Endothelial cell of umbilical vein (primary cell): Measurements from ENCODE around the gene NLGN2. TPM values are rescaled to one million over a fixed set of nuclear protein-coding genes. Genes with fewer than 3 reads are reported as not detected.

Source experiments
- BruUV-seq: library from RNA; stranded (reverse); fragments of 400-500 nt; replicated peaks from 2 replicates; lab custom pipeline; 2021; lab: Mats Ljungman, UMichigan
- CTCF ChIA-PET: fragments of 300-600, 350-600 bp; sonication (Branson Sonifier 250); formaldehyde crosslinking; loops from one replicate; lab custom pipeline; 2021; ENCODE audit warnings: antibody characterized with exemption, inconsistent platforms; lab: Charles Lee
- POLR2A ChIA-PET: fragments of 300-600, 350-600 bp; sonication (Branson Sonifier 250); formaldehyde crosslinking; loops from one replicate; lab custom pipeline; 2021; ENCODE audit warnings: antibody characterized with exemption, inconsistent platforms; lab: Charles Lee
- DNase-seq: peaks from one replicate; pipeline ENCODE4 v3.0.0-alpha.2; 2011; ENCODE audit warnings: low read depth, low spot score
- FAIRE-seq: peaks from 2 replicates; lab custom pipeline; 2011; peaks lifted over from hg19 to GRCh38; lab: Jason Lieb, UNC
- H2AFZ ChIP-seq: 2 replicates; pipeline ENCODE4 v1.6.0; 2012; ENCODE audit warnings: low read depth, low read length, control low read depth, inconsistent platforms
- H3K27ac ChIP-seq: 2 replicates; pipeline ENCODE4 v1.5.1; 2011; ENCODE audit warnings: low read depth, mild to moderate bottlenecking, control low read depth, low read length, moderate library complexity; ENCODE audit not compliant: insufficient read depth
- H3K27me3 ChIP-seq, 2 experiments: 2 replicates each; pipeline versions ENCODE4 v1.6.0 to v1.6.1; 2011; ENCODE audit warnings: low read length in 2 of 2, mixed read lengths in 1 of 2; ENCODE audit not compliant: control insufficient read depth in 2 of 2, insufficient read depth in 2 of 2
- H3K36me3 ChIP-seq, 2 experiments: 2 replicates in 1 of 2; 3 replicates in 1 of 2; pipeline ENCODE4 v1.5.1; 2011; ENCODE audit warnings: low read length in 2 of 2, mild to moderate bottlenecking in 1 of 2, moderate library complexity in 1 of 2; ENCODE audit not compliant: control insufficient read depth in 2 of 2, insufficient read depth in 2 of 2; ENCODE audit errors: extremely low read depth in 1 of 2
- H3K4me1 ChIP-seq: 3 replicates; pipeline ENCODE4 v1.5.1; 2011; ENCODE audit warnings: mild to moderate bottlenecking, low read length; ENCODE audit not compliant: control insufficient read depth, insufficient read depth; ENCODE audit errors: extremely low read depth
- H3K4me2 ChIP-seq: 2 replicates; pipeline ENCODE4 v1.6.1; 2011; ENCODE audit warnings: low read length, control low read depth, mixed read lengths; ENCODE audit not compliant: insufficient read depth
- H3K4me3 ChIP-seq, 3 experiments: fragments of 200-600 bp in 1 of 3; sonication (generic), shearing (Covaris generic) in 1 of 3; replicated peaks in 1 of 3; 2 replicates each; pipeline ENCODE4 v1.5.1; 2011 to 2016; ENCODE audit warnings: control low read depth in 3 of 3, low read length in 3 of 3, mild to moderate bottlenecking in 2 of 3, inconsistent platforms in 1 of 3, low read depth in 1 of 3, moderate library complexity in 1 of 3; ENCODE audit not compliant: insufficient read depth in 1 of 3
- H3K79me2 ChIP-seq: 2 replicates; pipeline ENCODE4 v1.6.0; 2012; ENCODE audit warnings: low read length, inconsistent platforms; ENCODE audit not compliant: control insufficient read depth, insufficient read depth
- H3K9ac ChIP-seq: replicated peaks from 2 replicates; pipeline ENCODE3; 2011; ENCODE audit warnings: low read length, control low read depth; ENCODE audit not compliant: insufficient read depth; ENCODE audit errors: extremely low read depth
- H3K9me1 ChIP-seq: replicated peaks from 3 replicates; pipeline ENCODE4 v1.6.0; 2011; ENCODE audit warnings: mild to moderate bottlenecking, low read length; ENCODE audit not compliant: control insufficient read depth, insufficient read depth; ENCODE audit errors: extremely low read depth
- H3K9me3 ChIP-seq: replicated peaks from 2 replicates; pipeline ENCODE4 v1.5.1; 2012; ENCODE audit warnings: low read length, inconsistent platforms; ENCODE audit not compliant: control insufficient read depth, insufficient read depth
- H4K20me1 ChIP-seq: replicated peaks from 2 replicates; pipeline ENCODE3; 2011; ENCODE audit warnings: mild to moderate bottlenecking, low read length; ENCODE audit not compliant: control insufficient read depth, insufficient read depth; ENCODE audit errors: extremely low read depth
- EZH2 ChIP-seq: IDR thresholded peaks from 2 replicates; pipeline ENCODE4 v1.6.1; 2012; ENCODE audit warnings: borderline replicate concordance, low read depth, mild to moderate bottlenecking, moderate library complexity, low read length, inconsistent platforms; ENCODE audit not compliant: severe bottlenecking
- FOS ChIP-seq: IDR thresholded peaks from 2 replicates; pipeline ENCODE4 v1.6.1; 2011; ENCODE audit warnings: mild to moderate bottlenecking, low read length, moderate library complexity, borderline replicate concordance; ENCODE audit not compliant: insufficient read depth
- GATA2 ChIP-seq: IDR thresholded peaks from 2 replicates; pipeline ENCODE4 v1.7.0; 2011; ENCODE audit warnings: low read depth, mild to moderate bottlenecking, moderate library complexity, mixed read lengths, low read length; ENCODE audit not compliant: insufficient read length, insufficient read depth
- JUN ChIP-seq: IDR thresholded peaks from 2 replicates; pipeline ENCODE4 v1.6.1; 2011; ENCODE audit warnings: borderline replicate concordance, low read depth; ENCODE audit not compliant: insufficient read length, insufficient read depth
- MYC ChIP-seq: IDR thresholded peaks from one replicate; pipeline ENCODE4 v1.6.1; 2011; ENCODE audit warnings: mild to moderate bottlenecking, low read depth, low read length
- POLR2A ChIP-seq: IDR thresholded peaks from 2 replicates; pipeline ENCODE4 v1.6.1; 2012; ENCODE audit warnings: low read depth, mild to moderate bottlenecking, control low read depth, low read length
- POLR2AphosphoS5 ChIP-seq: IDR thresholded peaks from 2 replicates; pipeline ENCODE4 v1.6.1; 2012; ENCODE audit warnings: low read depth, mild to moderate bottlenecking, control low read depth, low read length, moderate library complexity; ENCODE audit not compliant: insufficient read depth
- dilution Hi-C: fragments of 300-500 bp; cut with MboI; formaldehyde crosslinking; loops from one replicate; pipeline ENCODE4 v1.15.0; 2019; ENCODE audit warnings: low sequenced_read_pairs; ENCODE audit not compliant: extremely low pct_ligation_motif_present
- intact Hi-C: fragments of 100-400 bp; cut with micrococcal nuclease; formaldehyde crosslinking; loops from one replicate; pipeline ENCODE4 v1.10.0; 2022
- polyA plus RNA-seq, 4 experiments: library from polyadenylated mRNA; depleted of rRNA in 3 of 4; stranded (reverse) in 3 of 4; unstranded in 1 of 4; fragments of >200 nt; gene quantifications; 2 replicates each; pipeline versions ENCODE4 v1.2.1 to v1.2.3, GENCODE V29; 2011 to 2012; ENCODE audit warnings: missing spikeins in 1 of 4
- total RNA-seq: library from RNA; stranded (reverse); gene quantifications from 2 replicates; pipeline ENCODE4 v1.2.3, GENCODE V29; 2021
- TF ChIP-seq, protein P1 (sequence below), 2 donors: IDR thresholded peaks; 1 replicate in 1 of 2; 2 replicates in 1 of 2; pipeline ENCODE4 v1.5.1; 2011; ENCODE audit warnings: low read length in 2 of 2, mild to moderate bottlenecking in 2 of 2, moderate library complexity in 2 of 2, control low read depth in 1 of 2, inconsistent platforms in 1 of 2, low read depth in 1 of 2; ENCODE audit not compliant: insufficient read depth in 1 of 2; ENCODE audit errors: extremely low read depth in 1 of 2
- TF ChIP-seq, protein P2 (sequence below): IDR thresholded peaks from 2 replicates; pipeline ENCODE4 v1.6.1; 2011; ENCODE audit not compliant: insufficient read depth, insufficient read length

Gene NLGN2
- total and polyA plus RNA-seq, 2 donors (not counting 3 experiments of a cell fraction or from before 2014, with no cell fraction given), result 15.4 to 25.9 TPM

DNA sequence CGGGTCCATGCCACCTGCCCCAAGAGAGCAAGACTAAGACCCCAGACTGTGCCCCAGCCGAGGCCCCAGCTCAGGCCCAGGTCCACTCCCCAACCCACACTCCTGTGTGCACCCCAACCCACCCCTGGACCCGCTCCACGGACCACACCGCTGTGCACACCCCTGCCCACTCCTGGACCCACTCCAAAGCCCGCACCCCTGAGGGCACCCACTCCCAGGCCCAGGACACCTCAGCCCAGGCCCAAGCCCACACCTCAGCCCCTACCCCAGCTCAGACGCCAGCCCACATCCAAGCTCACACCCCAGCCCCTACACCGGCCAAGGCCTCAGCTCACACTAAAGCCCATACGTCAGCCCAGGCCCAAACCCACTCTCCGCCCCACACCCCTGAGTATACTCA is 22.1 kb downstream of the NLGN2 start:
- Histone ChIP-seq H4K20me1 (no peaks in the 10 kb centered on the region), H3K4me1 (no peaks in the 10 kb centered on the region), H3K4me2 (no peak overlapping the region), H3K27ac (no peak overlapping the region), H3K9me3 (no peaks in the 10 kb centered on the region), H2AFZ (no peak overlapping the region), H3K27me3 (no peaks in the 10 kb centered on the region), H3K9ac (no peak overlapping the region), H3K4me3 (no peak overlapping the region), H3K79me2 (no peaks in the 10 kb centered on the region), H3K9me1 (no peaks in the 10 kb centered on the region), H3K36me3 (no peaks in the 10 kb centered on the region)
- TF ChIP-seq GATA2 (no peak), POLR2AphosphoS5 (no peak), JUN (no peak), POLR2A (no peak), FOS (no peak), MYC (no peak), EZH2 (no peak)
- TF ChIP-seq, protein P1, sequence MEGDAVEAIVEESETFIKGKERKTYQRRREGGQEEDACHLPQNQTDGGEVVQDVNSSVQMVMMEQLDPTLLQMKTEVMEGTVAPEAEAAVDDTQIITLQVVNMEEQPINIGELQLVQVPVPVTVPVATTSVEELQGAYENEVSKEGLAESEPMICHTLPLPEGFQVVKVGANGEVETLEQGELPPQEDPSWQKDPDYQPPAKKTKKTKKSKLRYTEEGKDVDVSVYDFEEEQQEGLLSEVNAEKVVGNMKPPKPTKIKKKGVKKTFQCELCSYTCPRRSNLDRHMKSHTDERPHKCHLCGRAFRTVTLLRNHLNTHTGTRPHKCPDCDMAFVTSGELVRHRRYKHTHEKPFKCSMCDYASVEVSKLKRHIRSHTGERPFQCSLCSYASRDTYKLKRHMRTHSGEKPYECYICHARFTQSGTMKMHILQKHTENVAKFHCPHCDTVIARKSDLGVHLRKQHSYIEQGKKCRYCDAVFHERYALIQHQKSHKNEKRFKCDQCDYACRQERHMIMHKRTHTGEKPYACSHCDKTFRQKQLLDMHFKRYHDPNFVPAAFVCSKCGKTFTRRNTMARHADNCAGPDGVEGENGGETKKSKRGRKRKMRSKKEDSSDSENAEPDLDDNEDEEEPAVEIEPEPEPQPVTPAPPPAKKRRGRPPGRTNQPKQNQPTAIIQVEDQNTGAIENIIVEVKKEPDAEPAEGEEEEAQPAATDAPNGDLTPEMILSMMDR (IDR thresholded peaks at IDR 0.05; ENCODE audit: extremely low read depth in 1 of 2, insufficient read depth in 1 of 2, low read depth in 1 of 2, low read length in 2 of 2), result no peak
- TF ChIP-seq, protein P2, sequence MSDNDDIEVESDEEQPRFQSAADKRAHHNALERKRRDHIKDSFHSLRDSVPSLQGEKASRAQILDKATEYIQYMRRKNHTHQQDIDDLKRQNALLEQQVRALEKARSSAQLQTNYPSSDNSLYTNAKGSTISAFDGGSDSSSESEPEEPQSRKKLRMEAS, result no peak
- ChIA-PET POLR2A (no interaction called here), CTCF (no interaction called here)
- dilution Hi-C loops, result no loop called here
- intact Hi-C loops, result no loop called here
- FAIRE-seq (no peak), DNase-seq (no peak)
- no TSS peak for BruUV-seq
